Inflammatory macrophage (primary cell): Measurements from ENCODE around the gene GMDS.
A peak's percentile ranks its signal among the peaks of the same experiment; 100 is the strongest.

ENCODE experiments used
- DNase-seq, 2 donors: peaks; one replicate each; pipeline ENCODE4 v3.0.0-alpha.2; 2020 to 2022

Gene GMDS

DNA sequence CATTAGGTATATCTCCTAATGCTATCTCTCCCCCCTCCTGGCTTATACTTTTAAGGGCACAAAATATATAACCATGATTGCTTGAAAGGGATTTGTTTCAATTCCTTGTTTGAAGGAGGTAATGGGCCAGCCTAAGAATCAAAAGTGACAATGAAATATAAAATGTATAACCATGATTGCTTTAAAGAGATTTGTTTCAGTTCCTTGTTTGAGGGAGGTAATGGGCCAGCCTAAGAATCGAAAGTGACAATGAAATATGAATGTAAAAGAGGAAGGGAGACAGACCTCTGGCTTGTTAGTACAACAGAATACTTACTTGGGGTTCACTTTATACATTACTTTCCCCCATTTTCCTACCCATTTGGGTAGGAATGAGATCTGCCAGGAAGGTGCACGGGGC lies 580.2 kb downstream of the GMDS start:
- DNase-seq = peak; percentile 14 to 63

GRCh38 chr6:1664329-1664728 lies 581.1 kb downstream of the GMDS start:
- no peak for DNase-seq

- DNase-seq = no peak
Measured at GRCh38 chr6:1663511-1663910, 581.9 kb downstream of the GMDS start.

GRCh38 chr6:1662534-1662933 lies 582.9 kb downstream of the GMDS start:
- DNase-seq = no peak

- no peak for DNase-seq
Measured at GRCh38 chr6:1659816-1660215, 585.6 kb downstream of the GMDS start.

- no peak for DNase-seq
Measured at GRCh38 chr6:1658212-1659005, 587.0 kb downstream of the GMDS start.

- DNase-seq = no peak
Measured at GRCh38 chr6:1657771-1658165, 587.6 kb downstream of the GMDS start.

DNA sequence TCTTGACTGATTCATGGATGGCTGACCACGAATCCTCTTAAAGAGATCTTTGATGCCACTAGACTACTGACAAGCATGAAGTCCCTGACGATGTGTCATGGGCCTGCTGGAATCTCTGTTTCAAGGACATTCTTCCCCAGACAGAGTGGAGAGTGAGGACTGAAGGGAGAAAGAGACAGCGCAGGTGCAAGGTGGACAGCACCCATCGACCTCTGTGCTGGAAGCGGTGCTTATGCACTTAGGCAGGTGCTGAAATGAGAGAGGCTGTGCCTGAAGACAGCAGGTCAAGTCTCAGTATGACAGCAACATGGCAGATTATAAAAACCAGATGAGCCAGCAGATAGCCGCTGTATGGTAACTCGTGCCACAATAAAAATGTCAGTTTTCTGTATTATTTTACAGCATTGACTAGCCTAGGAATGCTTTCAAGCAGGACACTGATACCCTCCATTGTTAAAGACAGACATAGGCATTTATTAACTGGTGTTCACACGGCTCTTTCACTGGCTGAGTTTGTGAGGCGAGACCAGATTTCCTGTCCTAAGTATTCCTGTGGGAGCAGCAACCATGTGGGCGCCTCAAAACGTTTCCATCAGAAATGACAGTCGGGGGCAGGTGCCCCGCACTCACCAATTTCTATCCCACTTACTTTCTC lies 588.2 kb downstream of the GMDS start:
- DNase-seq = no peak

DNA sequence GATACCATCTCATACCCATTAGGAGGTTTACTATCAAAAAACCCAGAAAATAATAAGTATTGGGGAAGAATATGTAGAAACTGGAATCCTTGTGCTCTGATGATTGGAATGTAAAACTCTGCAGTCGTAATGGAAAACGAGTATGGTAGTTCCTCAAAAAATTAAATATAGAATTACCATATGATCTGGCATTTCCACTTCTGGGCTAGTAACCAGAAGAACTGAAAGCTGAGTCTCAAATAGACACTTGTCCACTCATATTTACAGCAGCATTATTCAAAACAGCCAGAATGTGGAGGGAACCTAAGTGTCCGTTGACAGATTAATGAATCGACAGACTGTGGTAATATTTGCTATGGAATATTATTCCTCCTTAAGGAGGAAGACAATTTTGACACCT lies 591.4 kb downstream of the GMDS start:
- DNase-seq = peak; percentile 19 to 29

DNA sequence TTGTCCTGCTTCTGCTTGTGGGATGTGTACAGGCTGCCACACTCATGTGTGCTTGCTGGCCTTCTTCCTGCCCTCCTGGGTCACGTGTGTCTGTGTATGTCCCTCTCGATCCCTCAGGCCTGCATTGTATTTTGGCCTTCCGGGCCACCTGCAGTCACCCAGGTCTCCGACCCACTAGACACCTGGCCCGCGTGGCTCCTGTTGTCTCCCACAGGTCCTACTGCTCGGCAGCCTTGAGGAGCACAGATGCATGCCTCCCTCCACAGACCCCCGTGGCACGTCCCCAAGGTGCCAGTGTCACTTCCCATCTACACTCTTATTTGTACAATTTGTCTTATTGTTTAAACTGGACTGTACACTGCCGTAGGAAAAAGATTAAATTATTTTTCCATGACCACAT lies 592.6 kb downstream of the GMDS start:
- DNase-seq = no peak

DNA sequence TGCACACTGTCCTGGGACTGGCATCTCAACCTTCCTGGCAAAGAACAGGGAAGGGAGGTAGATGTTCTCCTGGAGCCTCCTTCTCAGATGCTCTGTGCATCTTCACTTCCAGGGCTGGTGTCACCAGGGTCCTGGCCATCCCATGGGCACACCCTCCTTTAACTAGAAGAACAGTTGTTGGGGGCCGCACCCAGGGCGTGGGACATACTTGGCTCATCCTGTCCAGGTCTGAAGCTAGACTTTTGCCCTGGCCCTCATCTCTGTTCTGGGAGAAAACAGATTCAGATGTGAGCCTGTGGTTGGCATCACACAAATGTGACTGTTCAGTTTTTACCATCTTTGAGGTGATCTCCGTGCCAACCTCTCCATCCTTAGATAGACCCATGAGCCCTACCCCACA lies 594.0 kb downstream of the GMDS start:
- no peak for DNase-seq

DNA sequence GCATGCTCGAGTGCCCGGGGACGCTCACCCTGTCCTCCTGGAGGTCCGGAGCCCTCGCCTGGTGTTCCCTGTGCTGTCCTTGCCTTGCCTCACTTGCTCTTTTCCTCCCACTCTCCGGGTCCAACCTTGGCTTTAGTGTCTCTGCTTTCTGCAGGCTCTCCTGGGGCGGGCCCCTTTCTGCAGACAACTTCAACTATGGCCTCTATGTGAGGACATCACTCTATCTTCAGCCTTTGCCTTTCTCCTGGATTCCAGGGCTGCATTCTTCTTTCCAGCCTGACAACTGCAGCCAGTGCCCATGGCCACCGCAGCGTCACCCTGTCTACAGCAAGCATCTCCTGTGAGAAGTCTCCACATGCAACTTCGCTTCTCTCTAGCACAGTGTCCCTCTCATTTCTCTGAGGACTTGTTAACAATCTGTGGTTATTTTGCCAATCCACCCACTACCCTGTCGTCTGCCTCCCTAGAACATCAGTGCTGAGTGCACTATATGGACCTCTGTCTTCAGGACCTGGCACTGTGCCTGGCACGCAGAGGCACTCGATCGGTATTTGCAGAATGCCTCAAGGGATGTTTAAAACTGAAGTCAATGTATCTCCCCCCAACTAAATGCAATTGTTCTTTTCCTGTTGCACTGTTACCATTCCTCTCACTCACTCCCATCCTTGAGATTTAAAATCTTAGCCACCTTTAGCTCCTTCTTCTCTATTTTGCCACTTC lies 599.8 kb downstream of the GMDS start:
- DNase-seq = no peak

GRCh38 chr6:1644516-1645060 lies 600.8 kb downstream of the GMDS start:
- peak; percentile 38 to 75 for DNase-seq

DNA sequence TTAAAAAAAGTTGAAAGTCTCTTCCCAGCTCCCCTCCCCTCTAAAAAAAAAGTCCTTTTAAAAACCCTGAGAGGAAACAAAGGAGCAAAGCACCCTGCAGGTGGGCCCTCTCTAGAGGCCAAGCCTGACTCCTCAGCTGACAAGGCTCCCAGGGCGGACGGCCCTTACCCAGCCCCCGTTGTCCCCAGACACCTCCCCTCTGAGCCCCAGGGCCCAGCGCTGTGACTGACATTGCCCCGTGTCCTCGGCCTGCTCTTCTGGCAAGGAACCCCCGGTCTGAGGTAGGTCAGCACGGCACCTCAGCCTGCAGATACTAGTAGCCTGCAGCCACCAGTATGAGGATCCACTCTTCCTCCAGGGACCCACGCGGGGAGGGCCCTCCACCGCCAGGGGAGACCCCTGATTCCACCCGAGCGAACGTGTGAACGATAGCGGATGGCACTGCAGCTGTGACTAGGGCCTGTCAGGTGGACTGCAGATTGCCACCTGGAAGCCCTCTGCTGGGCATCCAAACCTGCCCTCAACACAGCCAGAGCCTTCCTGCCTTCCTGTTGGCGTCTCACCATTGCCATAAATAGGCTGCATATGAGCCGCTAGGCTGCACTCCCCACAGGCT lies 601.5 kb downstream of the GMDS start:
- DNase-seq = no peak

DNA sequence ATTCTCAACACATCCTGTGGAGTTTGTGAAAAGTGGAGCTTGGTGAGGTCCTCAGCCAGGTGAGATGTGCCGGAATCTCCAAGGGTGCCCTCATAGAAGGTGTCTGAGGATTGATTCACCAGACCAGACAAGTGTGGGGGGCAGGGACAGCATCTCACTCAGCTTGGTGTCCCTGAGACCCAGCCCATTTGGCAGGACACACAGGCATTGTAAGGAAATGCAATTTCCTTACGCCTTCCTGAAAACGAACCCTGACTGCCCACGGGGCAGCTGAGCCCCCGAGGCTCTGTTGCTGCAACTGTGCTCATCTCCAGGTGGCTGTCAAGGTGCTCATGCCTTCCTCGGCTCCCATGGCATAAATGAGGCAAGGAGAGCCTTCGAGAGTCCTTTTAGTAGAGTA lies 602.3 kb downstream of the GMDS start:
- DNase-seq = no peak

DNA sequence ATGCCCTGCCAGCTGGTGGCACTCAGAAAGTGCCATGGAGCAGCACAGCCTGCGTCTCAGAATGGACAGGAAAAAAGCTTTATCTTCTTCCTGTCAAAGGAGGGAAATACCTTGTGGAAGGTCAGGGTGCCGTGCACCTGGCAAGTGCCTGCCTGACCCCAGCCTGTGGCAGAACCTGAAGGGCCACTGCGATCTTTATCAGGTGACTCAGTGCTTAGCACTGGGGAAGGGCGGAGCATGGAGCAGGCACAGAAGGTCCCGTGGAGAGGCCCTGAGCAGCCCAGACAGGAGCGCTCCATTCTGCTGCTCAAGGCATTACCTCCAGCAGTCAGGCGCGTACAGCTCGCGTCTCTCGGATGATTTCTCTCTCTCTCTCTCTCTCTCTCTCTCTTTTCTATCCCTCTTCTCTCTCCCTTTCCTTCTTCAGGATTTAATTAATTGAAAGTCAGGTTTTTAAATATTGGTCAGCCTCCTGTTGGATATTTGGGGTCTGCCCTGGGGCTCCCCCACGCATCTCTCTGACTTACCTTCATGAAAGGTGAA lies 604.0 kb downstream of the GMDS start:
- DNase-seq = no peak

DNA sequence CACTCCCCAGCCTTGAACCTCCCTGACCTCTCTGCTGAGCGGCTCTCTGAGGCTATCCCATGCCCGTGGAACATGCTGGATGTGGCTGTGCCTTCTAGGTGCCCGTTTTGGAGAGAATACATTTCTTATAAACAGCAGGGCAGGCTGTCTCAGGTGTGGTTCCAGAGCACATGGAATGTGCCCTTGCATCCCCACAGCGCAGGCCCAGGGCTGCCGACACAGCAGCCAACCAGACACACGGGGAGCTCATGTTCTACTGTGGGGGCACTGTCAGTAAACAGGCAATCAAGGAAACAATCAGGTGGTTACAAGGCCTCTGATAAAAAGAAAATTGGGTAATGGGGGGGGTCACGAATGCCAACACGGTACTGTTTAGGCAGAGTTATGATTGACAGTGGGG lies 604.9 kb downstream of the GMDS start:
- DNase-seq = no peak

- DNase-seq = no peak
Measured at GRCh38 chr6:1639430-1639829, 606.0 kb downstream of the GMDS start.

DNA sequence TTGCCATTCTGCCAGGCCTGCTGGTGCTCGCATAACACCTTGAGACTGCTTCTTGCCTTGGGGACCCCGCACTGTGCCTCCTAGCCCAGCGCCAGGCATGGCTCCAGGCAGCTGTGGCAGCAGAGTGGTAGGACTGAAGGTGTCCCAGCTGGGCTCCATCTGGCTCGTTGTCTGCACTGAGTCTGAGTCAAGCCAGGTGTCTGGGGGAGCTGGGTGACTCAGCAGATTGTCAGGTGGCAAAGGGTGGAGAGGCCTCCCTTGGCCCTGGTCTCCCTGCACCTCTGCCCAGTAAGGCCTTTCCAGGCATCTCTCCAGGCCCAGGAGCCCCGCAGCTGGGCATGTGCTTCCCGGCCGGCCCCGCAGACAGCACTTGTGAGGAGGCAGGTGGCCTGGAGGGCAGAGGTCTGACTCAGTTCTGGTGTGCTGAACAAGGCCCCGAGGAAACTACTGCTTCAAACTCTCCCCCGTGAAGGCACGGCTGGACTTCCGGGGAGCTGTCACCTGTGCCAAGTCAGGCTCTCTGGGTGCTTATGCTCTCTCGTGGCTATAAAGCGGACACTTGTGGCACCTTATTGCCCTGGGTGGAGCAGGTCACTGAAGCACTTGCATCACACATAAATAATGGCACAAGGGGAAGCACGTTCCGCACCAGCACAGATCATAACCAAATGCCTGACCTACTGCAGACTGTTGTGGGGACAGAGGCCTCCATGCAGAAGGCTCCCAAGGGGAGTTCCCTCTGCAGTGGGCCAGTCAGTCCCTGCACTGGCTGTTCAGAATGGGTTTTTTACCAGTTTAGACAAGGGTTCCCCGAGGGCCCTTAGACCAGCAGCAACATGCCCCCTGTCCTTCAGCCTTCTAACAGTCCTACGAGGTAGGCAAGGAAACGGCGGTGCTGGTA lies 608.2 kb downstream of the GMDS start:
- no peak for DNase-seq

GRCh38 chr6:1636272-1636825 lies 609.1 kb downstream of the GMDS start:
- no peak for DNase-seq

DNA sequence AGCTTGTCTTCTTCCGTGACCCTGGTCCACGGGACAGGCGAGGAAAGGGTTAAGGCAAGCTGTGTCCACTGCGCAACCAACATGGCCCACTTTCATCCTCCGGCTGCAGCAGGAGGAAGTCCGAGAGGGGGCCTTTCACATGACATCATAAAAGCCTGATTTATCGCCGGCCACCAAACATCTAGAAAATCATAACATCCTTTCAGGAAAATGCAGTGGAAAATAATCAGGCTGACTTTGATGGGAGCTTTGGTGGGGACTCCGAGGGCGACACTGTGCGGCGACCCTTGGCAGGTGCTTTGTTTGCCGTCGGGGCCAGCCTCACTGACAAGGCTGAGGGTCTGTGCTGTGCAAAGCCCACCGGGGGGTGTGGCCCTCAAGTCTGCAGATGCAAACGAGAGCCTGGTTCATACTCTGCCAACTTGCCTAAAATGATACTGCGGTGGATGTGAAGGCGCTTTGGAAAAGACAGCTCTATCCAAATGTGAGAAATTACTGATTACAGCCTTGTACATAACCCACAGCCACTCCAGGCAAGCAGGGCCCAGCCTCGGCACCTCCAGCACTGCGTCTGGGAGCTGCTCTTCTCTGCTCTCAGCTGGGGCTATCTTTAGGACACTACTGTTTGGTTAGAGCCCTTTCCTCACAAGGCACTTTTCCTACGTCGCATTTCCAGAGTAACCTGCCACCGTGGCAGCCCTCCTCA lies 609.9 kb downstream of the GMDS start:
- no peak for DNase-seq
